HG03064 (cell line): ENCODE results near the gene RGS8.

Experiments
- ATAC-seq: cut with Tn5 transposase; IDR thresholded peaks from one replicate; pipeline ENCODE4 v1.9.1; 2021; ENCODE audit warnings: low read depth; ENCODE audit not compliant: unreplicated experiment

The RGS8 gene

GRCh38 chr1:182674346-182675246 lies 9.8 kb downstream of the RGS8 start:
- no peak for ATAC-seq

GRCh38 chr1:182672487-182672836 lies 11.9 kb downstream of the RGS8 start:
- no peak for ATAC-seq

GRCh38 chr1:182671750-182672486 lies 12.5 kb downstream of the RGS8 start:
- ATAC-seq, result no peak

- no peak for ATAC-seq
These were observed 14.2 kb downstream of the RGS8 start for GRCh38 chr1:182670032-182670749.

GRCh38 chr1:182669266-182669665 lies 15.1 kb downstream of the RGS8 start:
- ATAC-seq, result no peak

GRCh38 chr1:182668521-182669054 lies 15.8 kb downstream of the RGS8 start:
- no peak for ATAC-seq

- ATAC-seq, result no peak
These were observed 16.4 kb downstream of the RGS8 start for GRCh38 chr1:182667848-182668505.

GRCh38 chr1:182666706-182667105 lies 17.7 kb downstream of the RGS8 start:
- no peak for ATAC-seq

- ATAC-seq, result no peak
These were observed 20.1 kb downstream of the RGS8 start for GRCh38 chr1:182664296-182664695.

- no peak for ATAC-seq
These were observed 21.4 kb downstream of the RGS8 start for GRCh38 chr1:182662956-182663355.

- ATAC-seq, result no peak
These were observed 22.1 kb downstream of the RGS8 start for GRCh38 chr1:182662121-182662890.

- ATAC-seq, result no peak
These were observed 26.3 kb downstream of the RGS8 start for GRCh38 chr1:182658055-182658454.

- no peak for ATAC-seq
These were observed 27.5 kb downstream of the RGS8 start for GRCh38 chr1:182656842-182657397.

GRCh38 chr1:182653986-182654385 lies 30.4 kb downstream of the RGS8 start:
- ATAC-seq, result no peak

- ATAC-seq, result no peak
These were observed 31.5 kb downstream of the RGS8 start for GRCh38 chr1:182652933-182653332.

GRCh38 chr1:182651339-182651724 lies 33.1 kb downstream of the RGS8 start:
- no peak for ATAC-seq

- ATAC-seq, result no peak
These were observed 33.6 kb downstream of the RGS8 start for GRCh38 chr1:182650678-182651338.

- ATAC-seq, result no peak
These were observed 35.3 kb downstream of the RGS8 start for GRCh38 chr1:182649041-182649440.

- no peak for ATAC-seq
These were observed 37.6 kb downstream of the RGS8 start for GRCh38 chr1:182646739-182647138.
